ENCODE data around the gene G0S2.

DNA sequence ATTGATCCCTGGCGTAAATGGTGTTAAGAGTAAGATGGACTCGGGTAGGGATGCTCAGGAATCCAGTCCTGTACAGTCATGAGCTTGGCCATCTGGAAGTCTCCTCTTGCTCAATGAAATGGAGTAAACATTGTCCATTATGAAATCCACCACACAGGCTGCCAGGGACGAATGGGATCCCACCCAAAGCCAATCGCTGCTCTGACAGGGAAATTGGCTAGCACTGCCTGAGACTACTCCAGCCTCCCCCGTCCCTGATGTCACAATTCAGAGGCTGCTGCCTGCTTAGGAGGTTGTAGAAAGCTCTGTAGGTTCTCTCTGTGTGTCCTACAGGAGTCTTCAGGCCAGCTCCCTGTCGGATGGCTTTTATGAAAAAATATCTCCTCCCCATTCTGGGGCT lies 29.4 kb downstream of the G0S2 start, which contains the start of gene HSD11B1:
- TF ChIP-seq, protein P1, sequence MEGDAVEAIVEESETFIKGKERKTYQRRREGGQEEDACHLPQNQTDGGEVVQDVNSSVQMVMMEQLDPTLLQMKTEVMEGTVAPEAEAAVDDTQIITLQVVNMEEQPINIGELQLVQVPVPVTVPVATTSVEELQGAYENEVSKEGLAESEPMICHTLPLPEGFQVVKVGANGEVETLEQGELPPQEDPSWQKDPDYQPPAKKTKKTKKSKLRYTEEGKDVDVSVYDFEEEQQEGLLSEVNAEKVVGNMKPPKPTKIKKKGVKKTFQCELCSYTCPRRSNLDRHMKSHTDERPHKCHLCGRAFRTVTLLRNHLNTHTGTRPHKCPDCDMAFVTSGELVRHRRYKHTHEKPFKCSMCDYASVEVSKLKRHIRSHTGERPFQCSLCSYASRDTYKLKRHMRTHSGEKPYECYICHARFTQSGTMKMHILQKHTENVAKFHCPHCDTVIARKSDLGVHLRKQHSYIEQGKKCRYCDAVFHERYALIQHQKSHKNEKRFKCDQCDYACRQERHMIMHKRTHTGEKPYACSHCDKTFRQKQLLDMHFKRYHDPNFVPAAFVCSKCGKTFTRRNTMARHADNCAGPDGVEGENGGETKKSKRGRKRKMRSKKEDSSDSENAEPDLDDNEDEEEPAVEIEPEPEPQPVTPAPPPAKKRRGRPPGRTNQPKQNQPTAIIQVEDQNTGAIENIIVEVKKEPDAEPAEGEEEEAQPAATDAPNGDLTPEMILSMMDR (conservative IDR thresholded peaks at IDR 0.05): no peak
- TF ChIP-seq ZFX (IDR thresholded peaks at IDR 0.05): no peak

Data from C4-2B (cell line).